Subcutaneous abdominal adipose tissue (tissue), 5 donors: Measurements from ENCODE around the gene MPHOSPH10.
"Not testable (repeated sequence)": the region's sequence is repeated elsewhere in the genome, so short reads cannot be mapped to it uniquely, and the experiment has no call there.

Experiments
- H3K27ac ChIP-seq: one replicate; pipeline ENCODE4 v1.7.0; 2013; ENCODE audit warnings: low read depth, mild to moderate bottlenecking, inconsistent platforms, low read length, moderate library complexity
- H3K27me3 ChIP-seq, 5 donors: one replicate each; pipeline ENCODE4 v1.7.0; 2013; ENCODE audit warnings: low read length in 5 of 5, inconsistent platforms in 1 of 5; ENCODE audit not compliant: control insufficient read depth in 5 of 5, insufficient read depth in 4 of 5
- H3K36me3 ChIP-seq, 5 donors: one replicate each; pipeline ENCODE4 v1.7.0; 2013; ENCODE audit warnings: low read length in 5 of 5; ENCODE audit not compliant: control insufficient read depth in 5 of 5, insufficient read depth in 5 of 5
- H3K4me1 ChIP-seq, 5 donors: one replicate each; pipeline ENCODE4 v1.7.0; 2013; ENCODE audit warnings: low read length in 5 of 5, mild to moderate bottlenecking in 3 of 5, moderate library complexity in 1 of 5; ENCODE audit not compliant: control insufficient read depth in 5 of 5, insufficient read depth in 5 of 5
- H3K4me3 ChIP-seq, 5 donors: one replicate each; pipeline ENCODE4 v1.7.0; 2013; ENCODE audit warnings: low read length in 5 of 5, low read depth in 1 of 5
- H3K9ac ChIP-seq, 5 donors: one replicate each; pipeline ENCODE4 v1.7.0; 2013; ENCODE audit warnings: low read length in 5 of 5, mild to moderate bottlenecking in 4 of 5, moderate library complexity in 3 of 5
- H3K9me3 ChIP-seq, 5 donors: one replicate each; pipeline ENCODE4 v1.7.0; 2013; ENCODE audit warnings: low read length in 5 of 5; ENCODE audit not compliant: control insufficient read depth in 5 of 5
- donor health status: healthy.
- donor health status: healthy.
- donor health status: healthy.
- donor health status: healthy.
- donor health status: healthy.

The MPHOSPH10 gene

GRCh38 chr2:71166812-71167211 is 36.4 kb downstream of the MPHOSPH10 start:
- Histone ChIP-seq H3K9ac (no peak overlapping the region), H3K36me3 (no peaks in the 10 kb centered on the region), H3K9me3 (no peaks in the 10 kb centered on the region), H3K4me3 (no peak overlapping the region), H3K27me3 (no peaks in the 10 kb centered on the region), H3K4me1 (no peaks in the 10 kb centered on the region), H3K27ac (no peak overlapping the region)

GRCh38 chr2:71173096-71173495 is 42.7 kb downstream of the MPHOSPH10 start:
- peaks cover 0 to 7% (median 3%) of the 10 kb centered on the region in 5 donors for H3K27me3 ChIP-seq
- no peaks in the 10 kb centered on the region for H3K36me3 ChIP-seq
- H3K27ac ChIP-seq, result no peak overlapping the region
- H3K4me3 ChIP-seq, result no peak overlapping the region
- H3K9me3 ChIP-seq, result no peaks in the 10 kb centered on the region
- H3K4me1 ChIP-seq, result no peaks in the 10 kb centered on the region
- H3K9ac ChIP-seq, result no peak overlapping the region

- Histone ChIP-seq H3K4me1 (no peaks in the 10 kb centered on the region), H3K36me3 (no peaks in the 10 kb centered on the region), H3K27ac (no peak overlapping the region), H3K9me3 (no peaks in the 10 kb centered on the region), H3K27me3 (peaks cover 0 to 10% (median 3%) of the 10 kb centered on the region in 5 donors), H3K9ac (no peak overlapping the region), H3K4me3 (no peak overlapping the region)
These were observed 43.8 kb downstream of the MPHOSPH10 start for GRCh38 chr2:71174207-71174606.

GRCh38 chr2:71178836-71179235 is 48.4 kb downstream of the MPHOSPH10 start:
- not testable (repeated sequence) for H3K4me1 ChIP-seq, H3K9ac ChIP-seq, H3K27ac ChIP-seq, H3K27me3 ChIP-seq, H3K36me3 ChIP-seq, H3K4me3 ChIP-seq, H3K9me3 ChIP-seq

- H3K27me3 ChIP-seq, result peaks cover 0 to 6% (median 0%) of the 10 kb centered on the region in 5 donors
- H3K9ac ChIP-seq, result no peak overlapping the region
- H3K36me3 ChIP-seq, result no peaks in the 10 kb centered on the region
- no peak overlapping the region for H3K27ac ChIP-seq
- no peaks in the 10 kb centered on the region for H3K4me1 ChIP-seq
- H3K4me3 ChIP-seq, result no peak overlapping the region
- no peaks in the 10 kb centered on the region for H3K9me3 ChIP-seq
These were observed 50.9 kb downstream of the MPHOSPH10 start for GRCh38 chr2:71181316-71181715.

- H3K9ac ChIP-seq, result peak overlapping the region in 1 of 5 donors; percentile 14
- H3K27me3 ChIP-seq, H3K27ac ChIP-seq, H3K9me3 ChIP-seq, H3K36me3 ChIP-seq, H3K4me1 ChIP-seq, H3K4me3 ChIP-seq: not testable (repeated sequence)
These were observed 53.1 kb downstream of the MPHOSPH10 start for GRCh38 chr2:71183306-71184115.

GRCh38 chr2:71186973-71187372 is 56.5 kb downstream of the MPHOSPH10 start:
- Histone ChIP-seq H3K4me3 (no peak overlapping the region), H3K27ac (no peak overlapping the region)

GRCh38 chr2:71187589-71187988 is 57.2 kb downstream of the MPHOSPH10 start:
- Histone ChIP-seq H3K9ac (no peak overlapping the region), H3K27me3 (no peaks in the 10 kb centered on the region), H3K9me3 (no peaks in the 10 kb centered on the region), H3K4me3 (no peak overlapping the region), H3K4me1 (peaks cover 0 to 4% (median 0%) of the 10 kb centered on the region in 5 donors), H3K36me3 (peaks cover 0 to 3% (median 0%) of the 10 kb centered on the region in 5 donors), H3K27ac (no peak overlapping the region)

More at GRCh38 chr2:71186973-71187372, 56.5 kb downstream of the MPHOSPH10 start:
- no peak overlapping the region for H3K9ac ChIP-seq
- peaks cover 0 to 4% (median 0%) of the 10 kb centered on the region in 5 donors for H3K4me1 ChIP-seq
- H3K9me3 ChIP-seq, result no peaks in the 10 kb centered on the region
- no peaks in the 10 kb centered on the region for H3K27me3 ChIP-seq
- H3K36me3 ChIP-seq, result peaks cover 0 to 3% (median 0%) of the 10 kb centered on the region in 5 donors

- Histone ChIP-seq H3K9me3 (no peaks in the 10 kb centered on the region), H3K27me3 (no peaks in the 10 kb centered on the region), H3K9ac (no peak overlapping the region), H3K36me3 (peaks cover 0 to 3% (median 0%) of the 10 kb centered on the region in 5 donors), H3K27ac (no peak overlapping the region), H3K4me1 (peaks cover 0 to 4% (median 0%) of the 10 kb centered on the region in 5 donors), H3K4me3 (no peak overlapping the region)
These were observed 60.5 kb downstream of the MPHOSPH10 start for GRCh38 chr2:71190656-71191569.

- H3K27ac ChIP-seq, result no peak overlapping the region
- peaks cover 0 to 3% (median 0%) of the 10 kb centered on the region in 5 donors for H3K36me3 ChIP-seq
- H3K9me3 ChIP-seq, result peaks cover 0 to 4% (median 0%) of the 10 kb centered on the region in 5 donors
These were observed 61.1 kb downstream of the MPHOSPH10 start for GRCh38 chr2:71191570-71191943.

More at GRCh38 chr2:71191570-71191943, 61.1 kb downstream of the MPHOSPH10 start:
- H3K4me3 ChIP-seq, result no peak overlapping the region
- H3K9ac ChIP-seq, result no peak overlapping the region
- peaks cover 0 to 4% (median 0%) of the 10 kb centered on the region in 5 donors for H3K4me1 ChIP-seq
- no peaks in the 10 kb centered on the region for H3K27me3 ChIP-seq
